NCI-H128 (cell line): ENCODE results near the gene CDC42SE2.

ENCODE experiments used
- DNase-seq: peaks from one replicate; lab custom pipeline; 2025; ENCODE audit not compliant: unreplicated experiment; lab: John Stamatoyannopoulos, UW

CDC42SE2 gene

DNA sequence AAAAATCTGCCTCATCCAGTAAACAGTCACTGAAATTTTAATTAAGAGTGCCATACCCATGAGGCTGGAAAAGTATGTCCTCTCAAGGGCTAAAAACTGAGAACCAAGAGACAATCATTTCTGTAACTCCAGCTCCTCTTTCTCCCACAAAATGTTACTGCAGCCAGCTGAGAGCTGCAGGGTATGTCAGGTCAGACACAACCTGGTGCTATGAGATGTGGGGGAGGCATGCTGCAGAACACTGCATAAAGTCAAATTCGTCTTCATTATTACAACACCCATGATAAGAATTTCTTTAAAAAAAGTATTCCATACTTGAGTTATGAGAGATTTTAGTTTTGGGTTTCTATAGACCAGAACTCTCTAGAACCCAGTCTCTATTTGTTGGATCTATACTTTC lies 162.2 kb downstream of the CDC42SE2 start:
- no peak for DNase-seq

DNA sequence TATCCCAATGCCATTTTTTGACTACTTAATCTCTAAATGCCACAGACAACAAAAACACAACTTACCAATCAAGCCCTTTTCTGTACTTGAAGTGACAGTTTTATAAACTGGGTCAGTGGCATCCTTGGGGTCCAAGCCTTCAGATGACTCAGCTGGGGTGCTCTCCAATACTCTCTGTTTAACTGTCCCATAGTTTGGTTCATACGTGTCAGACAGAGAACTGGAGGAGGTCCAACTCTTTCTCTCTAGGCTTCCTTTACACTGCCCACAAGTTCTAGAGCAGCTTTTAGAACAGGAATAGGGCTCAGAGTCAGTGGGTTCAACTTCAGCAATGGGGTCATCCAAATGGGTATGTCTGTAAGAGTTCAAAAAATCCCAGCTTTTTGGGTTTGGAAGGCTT lies 166.9 kb downstream of the CDC42SE2 start:
- DNase-seq = no peak

DNA sequence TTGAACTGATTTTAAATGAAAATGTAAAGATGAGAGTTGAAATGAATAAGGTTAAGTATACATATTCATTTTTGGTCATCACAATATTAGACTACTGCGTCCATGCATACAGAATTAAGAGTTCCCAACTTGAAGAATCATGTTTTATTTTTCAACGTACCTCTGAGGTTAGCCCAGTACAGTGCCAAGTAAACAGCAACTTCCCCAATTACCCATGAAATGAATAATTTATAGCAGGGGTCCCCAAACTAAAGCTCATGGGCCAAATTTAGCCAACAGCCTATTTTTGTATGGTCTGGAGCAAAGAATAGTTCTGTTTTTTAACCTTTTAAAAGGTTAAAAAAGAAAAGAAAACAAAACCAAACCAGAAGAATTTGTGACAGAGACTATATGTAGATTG lies 167.9 kb downstream of the CDC42SE2 start:
- no peak for DNase-seq

DNA sequence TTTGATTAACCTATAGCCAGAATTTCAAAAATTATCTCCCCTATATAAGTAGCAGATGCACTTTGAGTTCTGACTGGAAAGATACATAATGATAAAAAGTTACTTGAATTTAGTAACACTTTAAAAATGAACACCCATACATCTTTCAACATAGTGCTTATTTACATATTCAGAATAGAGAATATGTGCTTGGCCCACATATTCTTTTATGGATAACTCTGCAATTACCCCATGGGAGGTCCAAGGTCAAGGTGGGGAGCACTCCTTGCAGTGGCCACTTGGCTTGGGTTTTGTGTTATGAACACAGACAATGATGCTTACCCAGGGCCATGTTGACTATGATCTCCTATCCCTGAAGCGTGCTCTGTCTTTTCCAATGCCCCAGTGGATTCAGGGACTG lies 169.3 kb downstream of the CDC42SE2 start:
- no peak for DNase-seq

DNA sequence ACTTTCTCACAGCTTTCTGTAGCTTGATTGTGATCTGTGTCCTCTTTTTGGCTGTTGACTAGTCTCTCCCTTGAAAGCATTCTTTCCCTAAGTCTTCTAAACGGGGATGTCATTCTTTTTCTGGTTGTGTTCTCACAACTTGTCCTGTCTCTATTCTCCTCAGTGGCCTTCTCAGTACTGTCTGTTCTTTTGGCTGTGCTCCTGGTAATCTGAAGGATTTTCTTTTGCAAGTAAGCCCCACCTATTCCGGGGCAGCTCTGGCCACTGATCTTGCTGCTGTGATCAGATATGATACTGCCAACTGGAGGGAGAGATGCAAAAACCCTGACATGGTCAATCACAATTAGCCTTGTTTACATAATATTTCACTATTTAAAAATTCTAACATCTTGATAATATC lies 172.2 kb downstream of the CDC42SE2 start:
- DNase-seq = no peak

DNA sequence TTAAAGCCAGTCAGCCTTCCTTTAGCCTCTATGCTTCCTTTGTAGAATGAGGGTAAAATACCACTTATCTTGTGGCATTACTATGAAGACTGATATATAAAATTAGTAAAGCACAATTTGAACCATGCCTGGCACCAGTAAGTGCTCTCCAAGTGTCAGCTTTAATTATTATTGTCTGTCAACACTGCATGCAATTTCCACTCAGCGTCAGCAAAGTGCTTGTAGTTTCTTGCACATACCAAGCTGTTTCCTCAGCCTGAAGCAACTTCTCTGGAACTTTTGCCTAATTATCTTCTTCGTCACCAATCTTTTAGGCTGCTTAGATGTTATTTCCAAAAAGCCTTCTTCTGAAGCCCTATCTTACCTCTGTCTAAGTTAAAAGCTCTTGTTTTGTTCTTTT lies 177.3 kb downstream of the CDC42SE2 start:
- DNase-seq = no peak
